IPS DF 4.7 (cell line): ENCODE measurements around the gene NDUFA8.
"Not testable (repeated sequence)": the region's sequence is repeated elsewhere in the genome, so short reads cannot be mapped to it uniquely, and the experiment has no call there.

Experiments used
- DNase-seq: peaks from one replicate; pipeline ENCODE4 v3.0.0-alpha.2; 2013; ENCODE audit warnings: low spot score; ENCODE audit errors: extremely low read depth

Gene NDUFA8

DNA sequence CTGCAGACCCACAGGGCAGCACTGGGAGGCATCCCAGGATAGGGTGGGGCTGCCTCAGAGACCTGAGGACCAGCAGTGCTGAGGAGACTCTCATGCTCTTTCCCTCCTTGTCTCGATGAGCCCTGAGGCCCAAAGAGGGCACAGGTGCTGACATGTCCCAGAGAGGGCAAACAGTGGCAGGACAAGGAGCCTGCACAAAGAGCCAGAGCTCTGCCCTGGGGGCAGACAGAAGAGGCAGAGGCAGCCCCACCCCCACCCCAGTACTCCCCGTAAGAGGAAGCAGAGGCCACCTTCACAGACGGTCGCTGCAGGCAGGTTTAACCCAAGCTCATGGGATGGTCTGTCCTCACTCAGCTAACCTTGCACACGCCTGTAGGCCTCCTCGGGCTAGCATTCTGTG, 37.1 kb downstream of the NDUFA8 start:
- DNase-seq = no peak

DNA sequence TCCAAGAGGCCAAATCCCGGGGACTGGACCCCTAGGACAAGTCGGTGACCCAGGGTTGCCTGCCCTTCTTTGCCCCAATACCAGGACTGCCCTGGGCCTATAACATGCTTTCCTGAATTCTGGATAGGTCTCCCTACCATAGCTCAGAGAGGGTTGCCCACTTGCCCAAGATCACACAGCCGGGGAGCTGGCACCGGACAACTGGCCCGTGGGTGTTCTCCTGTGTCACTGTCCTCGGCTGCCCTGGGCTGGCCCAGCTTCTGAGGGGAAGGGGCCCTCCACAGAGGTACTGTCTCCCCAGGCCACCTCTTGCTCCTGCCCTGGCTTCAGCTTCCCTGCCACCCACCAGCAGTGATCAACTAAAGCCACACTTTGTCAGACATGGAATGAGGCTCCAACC, 37.6 kb downstream of the NDUFA8 start:
- no peak for DNase-seq

DNA sequence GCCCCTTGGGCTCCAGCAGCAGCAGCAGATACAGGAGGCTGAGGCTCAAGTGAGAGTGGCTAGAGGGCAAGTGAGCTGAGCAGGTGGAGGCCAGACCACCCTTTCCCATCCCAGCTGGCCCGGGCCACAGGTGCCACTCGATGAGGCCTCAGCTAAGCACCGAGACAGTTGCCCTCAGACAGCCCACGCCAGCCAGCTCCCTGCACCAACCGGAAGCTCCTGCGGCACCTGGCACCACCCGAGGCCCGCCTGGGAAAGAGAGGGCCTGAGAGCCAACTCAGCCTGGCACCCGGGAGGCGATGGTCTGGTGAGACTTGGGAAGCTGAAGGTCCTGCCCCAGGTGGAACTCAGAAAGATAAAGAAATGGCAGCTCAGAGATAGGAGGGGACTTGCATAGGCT, 38.2 kb downstream of the NDUFA8 start:
- DNase-seq = no peak

DNA sequence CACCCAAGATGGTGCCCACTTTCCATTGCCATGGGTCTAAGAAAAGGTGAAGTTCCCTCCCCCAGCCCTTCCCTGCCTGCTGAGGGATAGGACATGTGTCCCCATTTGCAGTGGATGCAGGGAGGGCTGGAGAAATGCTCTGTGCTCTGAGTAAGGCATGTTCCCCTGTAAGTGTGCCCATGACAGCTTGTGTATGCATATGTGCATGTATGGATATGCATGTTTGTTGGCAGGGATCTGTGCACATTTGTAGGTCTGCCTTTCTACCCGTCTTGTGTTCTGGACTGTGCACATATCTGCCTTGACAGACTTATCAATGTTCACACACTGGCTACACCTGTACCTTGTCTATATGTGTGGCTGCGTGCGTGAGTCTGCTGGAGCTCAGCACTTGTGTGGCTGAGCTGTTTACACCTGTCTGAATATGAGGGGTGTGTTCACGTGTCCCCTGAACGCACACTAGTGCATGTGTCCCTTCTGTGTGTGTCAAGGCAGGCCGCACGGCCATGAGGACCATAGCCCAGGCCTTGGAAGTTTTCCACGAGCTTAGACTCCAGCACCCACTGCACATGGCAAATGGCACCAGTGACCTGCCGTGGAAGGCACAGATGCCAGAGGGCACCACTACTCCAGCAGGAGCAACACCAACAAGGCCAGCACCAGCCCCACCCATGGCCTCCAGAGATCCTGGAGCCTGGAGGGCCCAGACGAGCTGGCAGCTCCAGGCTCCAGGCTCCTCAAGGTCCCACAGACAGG, 39.1 kb downstream of the NDUFA8 start:
- DNase-seq = no peak

DNA sequence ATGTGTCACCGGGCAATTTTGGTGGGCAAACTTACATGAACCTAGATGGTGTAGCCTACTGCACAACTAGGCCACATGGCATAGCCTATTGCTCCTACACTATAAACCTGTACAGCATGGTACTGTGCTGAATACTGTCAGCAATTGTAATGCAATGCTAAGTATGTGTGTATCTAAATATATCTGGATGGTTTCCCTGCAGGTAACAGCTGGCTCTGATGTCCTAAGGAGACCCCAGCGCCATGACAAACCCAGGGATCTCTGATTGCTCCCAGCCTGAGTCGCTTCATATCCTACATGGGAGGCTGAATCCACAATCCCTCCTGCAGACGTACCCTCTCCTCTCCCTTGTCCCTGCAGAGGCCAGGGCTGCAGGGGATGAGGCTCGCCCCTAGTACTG, 39.9 kb downstream of the NDUFA8 start:
- DNase-seq = no peak

DNA sequence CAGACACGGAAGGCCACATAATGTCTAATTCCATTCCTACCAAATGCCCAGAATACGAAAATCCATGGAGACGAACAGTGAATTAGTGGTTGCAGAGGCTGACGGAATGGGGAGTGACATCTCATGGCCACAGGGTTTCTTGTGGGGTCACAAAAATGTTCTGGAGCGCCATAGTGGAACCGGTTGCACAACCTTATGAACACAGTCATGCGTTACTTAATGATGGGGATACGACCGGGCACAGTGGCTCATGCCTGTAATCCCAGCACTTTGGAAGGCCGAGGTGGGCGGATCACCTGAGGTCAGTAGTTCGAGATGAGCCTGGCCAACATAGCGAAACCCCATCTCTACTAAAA, 40.4 kb downstream of the NDUFA8 start:
- no peak for DNase-seq

DNA sequence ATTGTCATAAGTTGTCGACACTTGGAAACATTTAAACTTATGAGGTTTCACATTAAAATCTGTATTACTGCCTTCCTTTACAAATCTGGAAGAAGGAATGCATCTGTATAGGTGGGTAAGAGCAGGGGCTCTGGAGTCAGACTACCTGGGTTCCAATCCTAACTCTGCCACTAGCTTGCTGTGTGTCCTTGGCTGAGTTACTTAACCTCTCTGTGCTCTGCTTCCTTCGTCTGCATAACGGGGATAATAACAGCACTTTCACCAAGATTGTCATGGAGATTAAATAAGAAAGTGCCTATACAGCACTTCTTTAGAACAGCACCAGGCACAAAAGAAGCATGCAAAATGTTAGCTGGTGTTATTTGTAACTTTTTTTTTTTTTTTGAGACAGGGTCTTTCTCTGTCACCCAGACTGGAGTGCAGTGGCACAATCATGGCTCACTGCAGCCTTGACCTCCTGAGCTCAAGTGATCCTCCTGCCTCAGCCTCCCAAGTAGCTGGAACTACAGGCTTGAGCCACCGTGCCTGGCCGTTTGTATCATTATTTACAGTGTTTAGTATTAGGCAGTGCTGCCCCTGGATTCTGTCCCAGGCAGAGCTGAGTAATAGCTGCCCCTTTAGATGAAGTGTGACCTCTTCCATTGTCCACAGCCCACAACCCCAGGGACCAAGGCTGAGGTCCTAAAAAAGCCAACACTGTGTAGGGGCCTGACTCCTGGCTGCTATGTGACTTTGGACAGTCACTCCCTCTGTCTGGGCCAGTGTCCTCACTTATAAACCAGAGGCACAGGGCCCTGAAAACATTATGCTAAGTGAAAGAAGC, 41.0 kb downstream of the NDUFA8 start:
- no peak for DNase-seq

DNA sequence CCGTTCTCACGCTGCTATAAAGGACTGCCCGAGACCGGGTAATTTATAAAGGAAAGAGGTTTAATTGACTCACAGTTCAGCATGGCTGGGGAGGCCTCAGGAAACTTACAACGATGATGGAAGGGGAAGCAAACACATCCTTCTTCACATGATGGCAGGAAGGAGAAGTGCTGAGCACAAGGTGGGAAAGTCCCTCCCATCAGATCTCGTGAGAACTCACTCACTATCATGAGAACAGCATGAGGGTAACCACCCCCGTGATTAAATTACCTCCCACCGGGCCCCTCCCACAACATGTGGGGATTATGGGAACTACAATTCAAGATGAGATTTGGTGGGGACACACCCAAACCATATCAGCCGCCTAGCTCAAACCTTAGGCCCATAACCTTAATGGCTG, 42.3 kb downstream of the NDUFA8 start:
- not testable (repeated sequence) for DNase-seq

DNA sequence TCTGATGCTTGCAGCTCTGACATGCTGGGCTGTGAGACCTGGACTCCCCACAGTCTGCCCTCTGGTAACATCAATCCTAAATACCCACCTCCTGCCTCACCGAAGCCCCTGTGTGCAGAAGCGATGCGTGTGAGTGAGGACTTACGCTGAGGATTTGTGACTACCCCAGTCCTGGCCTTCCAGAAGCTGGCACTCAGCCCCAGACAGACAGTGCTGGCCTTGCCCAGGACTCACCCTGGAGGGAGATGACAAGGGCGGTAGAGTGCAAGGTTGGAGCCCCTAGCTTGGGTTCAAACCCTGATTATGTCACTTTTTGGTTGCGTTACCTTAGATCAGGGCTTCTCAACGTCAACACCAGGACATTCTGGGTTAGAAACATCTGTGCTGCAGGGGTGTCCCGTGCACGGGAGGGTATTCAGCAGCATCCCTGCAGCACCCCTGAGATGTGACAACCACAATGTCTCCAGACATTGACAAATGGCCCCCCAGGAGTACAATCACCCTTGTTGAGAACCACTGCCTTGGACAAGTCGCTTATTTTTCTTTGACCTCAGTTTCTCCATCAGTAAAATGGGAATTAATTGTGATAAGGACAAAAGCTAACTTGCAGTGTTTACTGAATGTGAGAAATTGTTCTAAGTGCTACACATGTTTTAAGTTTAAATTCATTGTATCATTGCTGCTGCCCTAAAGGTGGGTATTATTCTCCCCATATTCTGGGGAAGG, 43.0 kb downstream of the NDUFA8 start:
- DNase-seq = no peak

DNA sequence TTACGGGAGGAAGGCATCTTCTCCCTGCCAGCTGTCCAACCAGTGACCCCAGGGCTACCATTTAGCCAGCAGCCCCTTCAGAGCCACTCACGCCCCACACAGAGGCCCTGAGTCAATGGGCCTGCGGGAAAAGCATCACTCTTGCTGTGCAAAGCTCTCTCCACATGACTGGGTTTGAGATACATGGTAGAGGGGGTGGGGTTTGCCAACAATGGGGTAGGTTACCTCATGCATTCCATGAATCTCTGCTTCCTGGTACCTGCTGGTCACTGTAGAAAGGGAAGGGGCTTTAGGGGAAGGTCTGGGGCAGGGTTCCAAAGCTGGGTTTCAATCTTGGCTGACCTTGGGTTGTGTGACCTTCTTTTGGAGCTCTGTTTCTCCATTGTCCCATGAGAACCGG, 43.5 kb downstream of the NDUFA8 start:
- no peak for DNase-seq

DNA sequence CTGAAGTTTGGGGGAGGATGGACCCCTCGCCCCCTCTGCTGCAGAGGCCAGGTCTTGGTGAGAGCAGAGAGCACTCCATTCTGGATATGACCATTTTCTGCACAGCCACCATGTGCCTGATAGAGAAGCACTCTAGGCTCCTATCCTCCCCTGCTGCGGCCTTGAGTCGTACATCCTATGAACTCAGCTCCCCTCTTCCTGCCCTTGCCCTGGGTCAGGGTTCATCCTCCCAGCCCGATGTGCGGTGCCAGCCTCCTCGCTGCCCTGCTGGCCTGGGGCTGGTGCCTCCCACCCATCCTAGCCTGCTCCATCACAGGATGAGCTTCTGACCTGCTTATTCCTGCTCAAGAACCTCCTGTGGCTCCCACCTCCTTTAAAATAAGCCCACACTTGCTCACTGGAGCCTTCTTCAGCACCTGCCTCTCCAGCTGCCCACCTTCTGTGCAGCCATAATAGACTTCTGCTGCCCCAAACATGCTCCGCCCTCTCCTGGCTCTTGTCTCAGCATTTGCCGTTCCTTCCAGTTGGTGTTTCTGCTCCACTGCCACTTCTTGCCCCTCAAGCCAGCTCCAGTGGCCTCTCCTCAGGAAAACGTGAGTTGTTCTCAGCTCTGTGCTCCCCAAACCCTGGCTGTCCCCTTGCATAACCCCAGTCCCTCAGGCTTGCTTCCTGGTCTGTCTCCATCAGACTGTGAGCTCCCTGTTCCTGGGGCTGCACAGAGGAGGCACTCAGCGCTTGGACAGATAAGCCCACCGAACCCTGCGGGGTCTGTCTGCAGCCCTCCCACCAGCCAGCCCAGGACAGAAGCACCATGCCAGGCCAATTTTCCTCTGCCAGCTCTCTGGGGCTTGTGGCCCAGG, 44.2 kb downstream of the NDUFA8 start:
- no peak for DNase-seq

DNA sequence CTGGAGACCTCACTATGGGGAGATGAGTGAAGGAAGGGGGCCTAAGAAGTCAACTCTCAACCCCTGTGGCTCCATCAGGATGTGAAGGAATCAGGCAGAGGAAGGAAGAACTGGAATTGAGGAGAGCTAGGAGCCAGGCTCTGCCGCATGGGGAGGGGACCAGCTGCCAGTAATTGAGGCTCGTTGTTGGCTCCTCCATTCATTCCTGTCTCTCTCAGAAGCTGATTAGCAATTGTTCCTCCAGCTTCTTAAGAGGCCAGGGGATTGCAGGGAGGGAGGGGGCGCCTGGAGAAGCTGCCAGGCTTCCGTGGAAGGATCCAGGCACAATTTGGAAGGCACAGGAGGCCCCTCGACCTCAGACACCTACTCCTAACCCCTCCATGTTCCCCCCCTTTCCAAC, 46.0 kb downstream of the NDUFA8 start:
- DNase-seq = no peak

DNA sequence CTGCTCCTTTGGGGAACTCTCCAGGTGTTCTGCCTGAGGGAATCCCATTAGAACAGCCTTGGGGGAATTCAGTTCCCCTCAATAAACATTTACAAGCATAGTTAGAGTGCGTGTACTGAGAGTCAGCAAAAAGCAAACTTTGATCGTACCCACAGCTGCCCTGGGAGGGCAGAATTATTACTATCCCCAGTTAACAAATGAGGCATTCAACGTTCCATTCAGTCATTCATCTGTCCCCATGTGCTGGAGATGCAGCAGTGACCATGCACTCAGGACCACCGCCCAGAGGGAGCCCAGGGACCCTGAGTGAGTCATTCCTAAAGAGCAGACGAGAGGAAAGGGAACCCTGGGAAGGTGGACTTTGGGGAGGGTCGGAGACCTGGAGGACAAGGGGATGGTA, 47.3 kb downstream of the NDUFA8 start:
- DNase-seq = no peak

DNA sequence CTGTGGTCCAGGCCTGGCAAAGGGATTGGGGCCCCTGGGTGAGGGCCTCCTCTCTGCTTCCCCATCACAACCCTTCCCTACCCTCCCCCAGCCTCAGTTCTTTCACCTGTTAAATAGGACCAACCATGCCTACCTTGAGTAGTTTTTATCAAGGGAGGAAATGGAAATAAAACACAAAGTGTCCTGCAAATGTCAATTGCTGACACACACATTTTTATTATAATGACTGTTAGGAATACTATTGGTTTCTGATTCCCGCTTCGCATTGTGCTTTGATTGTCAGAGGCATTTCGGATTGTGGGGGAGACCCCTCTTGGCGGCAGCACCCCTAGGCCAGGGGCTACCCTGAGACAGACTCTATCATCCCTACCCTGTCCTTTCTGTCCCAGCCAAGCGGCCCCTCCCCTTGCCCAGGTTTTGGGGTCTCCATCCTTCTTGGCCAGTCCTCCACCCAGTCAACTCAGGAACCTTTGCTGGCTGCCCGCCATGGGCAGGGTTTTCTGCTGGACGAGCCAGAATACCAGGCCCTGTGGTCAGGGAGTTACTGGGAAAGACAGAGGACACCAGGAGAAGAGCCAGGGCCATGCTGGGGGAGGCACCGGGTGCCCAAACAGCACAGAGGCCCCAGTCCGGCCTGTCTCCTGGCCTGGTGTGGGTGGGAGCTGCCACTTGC, 48.0 kb downstream of the NDUFA8 start:
- DNase-seq = no peak

DNA sequence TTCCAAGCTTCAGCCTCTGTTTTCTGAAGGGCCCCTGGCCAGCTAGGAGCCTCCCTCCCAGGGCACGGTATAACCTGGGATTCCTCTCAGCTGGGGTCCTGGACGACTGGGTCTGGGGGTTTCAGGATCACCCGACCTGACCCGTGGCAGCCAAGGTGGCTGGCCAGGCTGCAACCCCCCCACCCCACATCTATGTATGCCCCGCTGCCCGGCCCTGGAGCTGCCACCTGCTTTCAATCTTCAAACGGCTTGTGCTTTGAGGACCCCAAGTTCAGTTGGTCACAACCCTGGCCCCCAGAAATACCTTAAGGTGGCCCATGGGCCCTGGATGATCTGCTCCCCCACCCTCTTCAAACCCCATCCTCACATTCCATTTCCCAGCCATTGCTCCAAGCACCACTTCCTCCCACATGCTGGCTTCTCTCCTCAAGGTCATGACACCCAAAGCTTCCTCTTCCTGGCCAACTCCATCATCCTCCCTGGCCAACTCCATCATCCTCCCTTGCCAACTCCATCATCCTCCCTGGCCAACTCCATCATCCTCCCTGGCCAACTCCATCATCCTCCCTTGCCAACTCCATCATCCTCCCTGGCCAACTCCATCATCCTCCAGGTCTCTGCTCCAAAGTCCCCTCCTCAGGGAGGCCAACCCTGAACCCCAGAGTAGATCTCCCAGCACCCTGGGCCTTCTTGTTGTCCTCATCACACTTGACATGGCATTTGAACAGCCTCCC, 49.3 kb downstream of the NDUFA8 start:
- DNase-seq = no peak

DNA sequence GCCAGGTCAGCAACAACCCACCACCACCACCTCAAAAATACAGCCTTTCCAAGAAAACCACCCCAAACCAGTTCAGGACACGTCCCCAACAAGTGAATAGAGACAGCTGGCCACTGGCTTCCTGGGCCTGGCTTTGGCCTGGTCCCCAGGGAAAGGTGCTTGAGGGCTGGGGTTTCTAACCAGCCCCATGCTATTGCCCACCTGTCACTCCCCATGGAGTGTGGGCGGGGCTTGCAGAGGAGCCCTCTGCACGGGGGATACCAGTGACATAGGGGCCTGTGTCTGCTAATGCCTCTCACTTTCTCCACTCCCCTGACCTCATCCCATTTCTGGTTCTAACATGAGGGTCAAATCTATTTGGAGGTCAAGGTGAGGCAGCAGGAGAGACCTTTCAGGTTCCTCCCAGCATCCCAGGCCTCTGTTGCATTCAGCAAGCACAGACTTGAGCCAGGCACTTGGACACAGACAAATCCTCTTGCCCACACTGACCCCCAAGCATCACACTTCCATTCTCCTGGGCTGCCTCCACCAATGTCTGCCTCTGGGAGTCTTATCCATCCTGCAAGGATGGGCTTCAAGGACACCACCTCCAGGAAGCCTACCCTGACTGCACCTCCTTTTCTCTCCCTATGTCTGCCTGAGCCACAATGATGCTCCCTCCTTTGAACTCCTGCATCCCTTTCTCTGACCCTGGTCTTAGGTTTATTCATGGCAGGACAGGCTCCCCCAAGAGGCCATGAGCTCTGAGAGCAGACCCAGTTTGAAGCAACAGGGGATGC, 50.4 kb downstream of the NDUFA8 start:
- DNase-seq = no peak

DNA sequence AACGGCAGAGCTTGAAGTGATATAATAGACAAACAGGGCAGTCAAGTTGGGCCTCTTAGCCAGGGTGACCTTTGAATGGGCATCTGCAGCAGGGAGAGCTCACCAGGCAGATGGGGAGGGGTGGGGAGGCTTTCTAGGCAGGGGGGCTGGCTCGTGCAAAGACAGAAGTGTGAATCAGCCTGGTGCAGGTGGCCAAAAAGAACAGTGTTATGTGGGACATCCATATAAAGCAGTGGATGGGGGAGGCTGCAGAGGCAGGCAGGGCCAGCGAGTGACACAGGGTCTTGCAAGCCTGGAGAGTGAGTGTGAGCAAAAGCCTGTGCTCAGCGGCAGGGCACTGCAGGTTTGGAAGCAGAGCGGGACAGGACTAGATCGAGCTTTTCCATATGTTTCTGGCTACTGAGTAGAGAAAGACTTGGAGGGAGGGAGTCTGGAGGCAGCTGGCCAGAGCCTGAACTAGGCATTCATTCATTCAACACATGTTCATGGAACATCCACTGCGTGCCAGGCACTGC, 52.2 kb downstream of the NDUFA8 start:
- DNase-seq = no peak

DNA sequence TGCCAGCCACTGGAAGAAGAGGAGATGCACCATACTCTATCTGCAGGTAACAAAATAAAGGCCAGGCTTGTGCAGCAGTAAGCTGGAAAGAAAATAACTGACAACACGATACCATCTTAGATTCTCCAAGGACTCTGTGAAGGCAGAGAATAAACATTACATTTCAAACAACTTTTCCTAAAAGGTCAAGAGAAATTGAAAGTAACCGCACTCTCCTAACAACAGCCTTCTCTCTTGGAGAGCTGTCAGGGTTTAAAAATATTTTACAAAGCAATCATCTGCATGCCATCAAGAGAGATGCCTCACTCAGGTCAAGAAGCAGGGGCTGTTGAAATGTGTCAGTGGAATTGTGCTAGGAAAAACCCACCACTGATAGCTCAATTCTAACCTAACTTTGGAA, 53.0 kb downstream of the NDUFA8 start:
- no peak for DNase-seq

DNA sequence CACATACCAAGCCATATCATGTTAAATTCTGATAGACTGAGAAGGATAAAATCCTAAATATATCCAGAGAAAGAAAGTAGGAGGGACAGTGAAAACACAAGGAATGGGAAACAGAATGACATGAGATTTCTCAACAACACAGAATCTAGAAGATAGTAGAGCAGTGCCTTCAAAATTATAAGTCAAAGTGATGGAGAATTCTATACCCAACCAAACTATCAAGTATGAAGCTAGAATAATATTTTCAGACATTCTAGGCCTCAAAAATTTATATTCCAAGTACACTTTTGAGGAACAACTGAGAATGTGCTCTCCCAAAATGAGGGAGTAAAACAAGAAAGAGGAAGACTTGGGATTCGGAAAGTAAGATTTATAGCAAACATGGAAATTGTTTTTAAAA, 55.6 kb downstream of the NDUFA8 start:
- DNase-seq = no peak
